Globus pallidus (tissue), 1 donor: Measurements from ENCODE around the gene OPN1MW3.
"Not testable (repeated sequence)": the region's sequence is repeated elsewhere in the genome, so short reads cannot be mapped to it uniquely, and the experiment has no call there.

ENCODE experiments used
- DNase-seq: peaks from one replicate; pipeline ENCODE4 v3.0.0-alpha.2; 2015; ENCODE audit warnings: low spot score

Gene OPN1MW3

GRCh38 chrX:154296731-154297130 lies 39.3 kb downstream of the OPN1MW3 start:
- DNase-seq = no peak

- no peak for DNase-seq
Observed at GRCh38 chrX:154298312-154298711, 40.9 kb downstream of the OPN1MW3 start.

GRCh38 chrX:154300816-154301215 lies 43.4 kb downstream of the OPN1MW3 start:
- no peak for DNase-seq

GRCh38 chrX:154302998-154303397 lies 45.6 kb downstream of the OPN1MW3 start:
- not testable (repeated sequence) for DNase-seq

- DNase-seq = no peak
Observed at GRCh38 chrX:154303476-154303875, 46.1 kb downstream of the OPN1MW3 start.

GRCh38 chrX:154304846-154305245 lies 47.5 kb downstream of the OPN1MW3 start:
- no peak for DNase-seq

GRCh38 chrX:154305541-154306205 lies 48.3 kb downstream of the OPN1MW3 start:
- no peak for DNase-seq

GRCh38 chrX:154307202-154307601 lies 49.8 kb downstream of the OPN1MW3 start:
- DNase-seq = peak; percentile 36

- DNase-seq = no peak
Observed at GRCh38 chrX:154308108-154308946, 50.9 kb downstream of the OPN1MW3 start.

- DNase-seq = no peak
Observed at GRCh38 chrX:154309041-154309775, 51.8 kb downstream of the OPN1MW3 start.

- no peak for DNase-seq
Observed at GRCh38 chrX:154310616-154311536, 53.5 kb downstream of the OPN1MW3 start.

- no peak for DNase-seq
Observed at GRCh38 chrX:154312116-154312515, 54.7 kb downstream of the OPN1MW3 start.

- DNase-seq = no peak
Observed at GRCh38 chrX:154313147-154313546, 55.8 kb downstream of the OPN1MW3 start.

- DNase-seq = no peak
Observed at GRCh38 chrX:154315416-154315815, 58.0 kb downstream of the OPN1MW3 start.

- no peak for DNase-seq
Observed at GRCh38 chrX:154317391-154317995, 60.1 kb downstream of the OPN1MW3 start.

- no peak for DNase-seq
Observed at GRCh38 chrX:154320406-154320805, 63.0 kb downstream of the OPN1MW3 start.
